HCT116 (cell line): ENCODE measurements around the gene ARHGEF11. TPM values are rescaled to one million over a fixed set of nuclear protein-coding genes. Genes with fewer than 3 reads are reported as not detected.

ENCODE experiments used
- ATAC-seq: fragments of 200-7000 bp; cut with Tn5 transposase; 2 replicates; pipeline ENCODE4 v1.9.1; 2020; ENCODE audit warnings: mild to moderate bottlenecking, moderate library complexity
- BruUV-seq: library from RNA; stranded (reverse); fragments of 400-500 nt; replicated peaks from 2 replicates; lab custom pipeline; 2021; lab: Mats Ljungman, UMichigan
- CTCF ChIA-PET: fragments of 300-600 bp; sonication (Branson Sonifier 250); formaldehyde crosslinking; loops from one replicate; lab custom pipeline; 2021; ENCODE audit warnings: antibody characterized with exemption; lab: Charles Lee
- POLR2A ChIA-PET: fragments of 300-600, 350-600 bp; sonication (Branson Sonifier 250); formaldehyde crosslinking; loops from one replicate; lab custom pipeline; 2021; ENCODE audit warnings: antibody characterized with exemption; lab: Charles Lee
- RAD21 ChIA-PET, 2 experiments: fragments of 300-600 bp; sonication (Branson Sonifier 250); formaldehyde crosslinking; loops; one replicate each; lab custom pipeline; 2023; ENCODE audit warnings: low total read pairs in 2 of 2; ENCODE audit not compliant: uncharacterized antibody in 2 of 2, unreplicated experiment in 2 of 2, low non-redundant PET in 1 of 2; lab: Charles Lee
- DNase-seq: peaks from one replicate; pipeline ENCODE4 v3.0.0-alpha.2; 2010; ENCODE audit warnings: low read depth, low spot score
- H2AFZ ChIP-seq: fragments of 200-600 bp; shearing (Covaris generic), sonication (generic); 2 replicates; pipeline ENCODE4 v1.6.1; 2017; ENCODE audit warnings: low read depth, mixed run types, mixed read lengths, antibody characterized with exemption, low read length; ENCODE audit not compliant: poor library complexity, severe bottlenecking
- H3K27ac ChIP-seq: 2 replicates; pipeline ENCODE4 v1.5.1; 2012; ENCODE audit warnings: low read depth, low read length
- H3K27me3 ChIP-seq: fragments of 200-600 bp; sonication (generic); 2 replicates; pipeline ENCODE4 v1.6.1; 2016; ENCODE audit warnings: mixed run types, low read length, mixed read lengths; ENCODE audit not compliant: insufficient read depth
- H3K36me3 ChIP-seq, 2 experiments: fragments of 200-500 bp in 1 of 2; fragments of 200-600 bp in 1 of 2; sonication (Bioruptor generic) in 1 of 2; sonication (generic) in 1 of 2; 2 replicates each; pipeline versions ENCODE4 v1.5.1 to v1.6.1; 2014 to 2016; ENCODE audit warnings: low read length in 2 of 2, inconsistent platforms in 1 of 2, mixed read lengths in 1 of 2, mixed run types in 1 of 2; ENCODE audit not compliant: insufficient read depth in 2 of 2, control insufficient read depth in 1 of 2
- H3K4me1 ChIP-seq, 2 experiments: fragments of 200-600 bp in 1 of 2; sonication (generic) in 1 of 2; 2 replicates each; pipeline versions ENCODE4 v1.5.1 to v1.6.1; 2012 to 2017; ENCODE audit warnings: low read length in 2 of 2, inconsistent platforms in 1 of 2, mild to moderate bottlenecking in 1 of 2, mixed read lengths in 1 of 2, mixed run types in 1 of 2, moderate library complexity in 1 of 2; ENCODE audit not compliant: insufficient read depth in 2 of 2, control insufficient read depth in 1 of 2
- H3K4me2 ChIP-seq: fragments of 200-600 bp; sonication (generic); 2 replicates; pipeline ENCODE4 v1.6.1; 2017; ENCODE audit warnings: mixed run types, low read length, mixed read lengths
- H3K4me3 ChIP-seq, 2 experiments: fragments of 200-600 bp in 1 of 2; sonication (generic) in 1 of 2; replicated peaks in 1 of 2; 2 replicates each; pipeline ENCODE4 v1.5.1; 2011 to 2016; ENCODE audit warnings: low read length in 2 of 2, control low read depth in 1 of 2, low read depth in 1 of 2, mild to moderate bottlenecking in 1 of 2, mixed read lengths in 1 of 2, mixed run types in 1 of 2
- H3K79me2 ChIP-seq: fragments of 200-600 bp; sonication (generic); 2 replicates; pipeline ENCODE4 v1.6.1; 2017; ENCODE audit warnings: mild to moderate bottlenecking, mixed run types, low read length, moderate library complexity, mixed read lengths; ENCODE audit not compliant: insufficient read depth
- H3K9ac ChIP-seq: fragments of 200-600 bp; sonication (generic); 2 replicates; pipeline ENCODE4 v1.6.1; 2016; ENCODE audit warnings: low read length, mixed read lengths
- H3K9me2 ChIP-seq: fragments of 200-600 bp; sonication (generic), shearing (Covaris generic); 2 replicates; pipeline ENCODE4 v1.6.1; 2017; ENCODE audit warnings: mixed run types, mild to moderate bottlenecking, moderate library complexity; ENCODE audit not compliant: insufficient read depth
- H3K9me3 ChIP-seq, 2 experiments: fragments of 200-500 bp in 1 of 2; fragments of 200-600 bp in 1 of 2; sonication (Bioruptor generic) in 1 of 2; sonication (generic) in 1 of 2; 2 replicates each; pipeline ENCODE4 v1.6.1; 2014 to 2017; ENCODE audit warnings: low read length in 2 of 2, mixed read lengths in 2 of 2, inconsistent platforms in 1 of 2, low read depth in 1 of 2, mild to moderate bottlenecking in 1 of 2, mixed run types in 1 of 2, moderate library complexity in 1 of 2; ENCODE audit not compliant: control insufficient read depth in 1 of 2, insufficient read depth in 1 of 2
- H4K20me1 ChIP-seq: fragments of 200-600 bp; sonication (generic), shearing (Covaris generic); 2 replicates; pipeline ENCODE4 v1.6.1; 2017; ENCODE audit warnings: mixed run types, mild to moderate bottlenecking, moderate library complexity; ENCODE audit not compliant: insufficient read depth
- CBX3 ChIP-seq: IDR thresholded peaks from 2 replicates; pipeline ENCODE4 v1.6.1; 2012; ENCODE audit warnings: low read depth
- CEBPB ChIP-seq: IDR thresholded peaks from 2 replicates; pipeline ENCODE4 v1.6.1; 2012; ENCODE audit warnings: low read depth
- ELF1 ChIP-seq: IDR thresholded peaks from 2 replicates; pipeline ENCODE4 v1.6.1; 2012; ENCODE audit warnings: low read depth, borderline replicate concordance
- EZH2 ChIP-seq: fragments of 200-600 bp; sonication (generic); IDR thresholded peaks from 2 replicates; pipeline ENCODE4 v1.6.1; 2017; ENCODE audit warnings: antibody characterized with exemption, mixed run types
- EZH2phosphoT487 ChIP-seq: fragments of 200-600 bp; IDR thresholded peaks from 2 replicates; pipeline ENCODE4 v1.6.1; 2018; ENCODE audit warnings: antibody characterized with exemption, borderline replicate concordance
- FOSL1 ChIP-seq: IDR thresholded peaks from 2 replicates; pipeline ENCODE4 v1.6.1; 2012; ENCODE audit warnings: low read depth
- POLR2A ChIP-seq: IDR thresholded peaks from 2 replicates; pipeline ENCODE4 v1.7.0; 2011; ENCODE audit warnings: borderline replicate concordance; ENCODE audit not compliant: insufficient read depth, insufficient read length; ENCODE audit errors: extremely low read depth
- RAD21 ChIP-seq: IDR thresholded peaks from 2 replicates; pipeline ENCODE4 v1.6.1; 2012; ENCODE audit warnings: low read depth, mild to moderate bottlenecking
- SIN3A ChIP-seq: IDR thresholded peaks from 2 replicates; pipeline ENCODE4 v1.6.1; 2012; ENCODE audit warnings: low read depth
- SP1 ChIP-seq: IDR thresholded peaks from 2 replicates; pipeline ENCODE4 v1.6.1; 2012; ENCODE audit warnings: low read depth
- SRF ChIP-seq: IDR thresholded peaks from 2 replicates; pipeline ENCODE4 v1.6.1; 2012; ENCODE audit warnings: low read depth
- intact Hi-C: fragments of 100-400 bp; cut with micrococcal nuclease; formaldehyde crosslinking; loops from 2 replicates; pipeline ENCODE4 v1.10.0; 2022
- total RNA-seq: library from RNA; stranded (reverse); gene quantifications from one replicate; pipeline ENCODE4 v1.2.1, GENCODE V29; 2021; ENCODE audit not compliant: unreplicated experiment
- TF ChIP-seq, protein P1 (sequence below), 3 experiments: fragments of 200-600 bp in 1 of 3; sonication (generic) in 1 of 3; IDR thresholded peaks in 2 of 3; conservative IDR thresholded peaks in 1 of 3; 2 replicates each; pipeline ENCODE4 v1.5.1; 2012 to 2017; ENCODE audit warnings: low read depth in 2 of 3, low read length in 2 of 3, antibody characterized with exemption in 1 of 3, borderline replicate concordance in 1 of 3, control low read depth in 1 of 3, mild to moderate bottlenecking in 1 of 3, mixed read lengths in 1 of 3, mixed run types in 1 of 3, moderate library complexity in 1 of 3; ENCODE audit not compliant: insufficient read depth in 1 of 3
- TF ChIP-seq, protein P2 (sequence below): IDR thresholded peaks from 2 replicates; pipeline ENCODE4 v1.6.1; 2011; ENCODE audit warnings: mild to moderate bottlenecking, low read length, moderate library complexity; ENCODE audit not compliant: insufficient replicate concordance; ENCODE audit errors: extremely low read depth

Gene ARHGEF11
- total RNA-seq, 1 experiment from 2014 or later = 28.9 TPM

GRCh38 chr1:156908541-156908940, 137.0 kb downstream of the ARHGEF11 start:
- Histone ChIP-seq H3K27me3 (no peaks in the 10 kb centered on the region), H3K4me1 (peaks cover 6 to 27% of the 10 kb centered on the region in 2 experiments; a peak in 3 of 4 replicates), H3K36me3 (peaks cover 0 to 4% of the 10 kb centered on the region in 2 experiments; a peak in 2 of 4 replicates), H3K4me3 (peak overlapping the region; percentile 75 to 91), H2AFZ (no peak overlapping the region), H3K9ac (peak overlapping the region; percentile 80), H3K9me2 (no peaks in the 10 kb centered on the region), H3K27ac (peak overlapping the region; percentile 61; the same call in 1 of the 2 replicates), H3K79me2 (no peaks in the 10 kb centered on the region), H3K4me2 (peak overlapping the region; percentile 85), H4K20me1 (no peaks in the 10 kb centered on the region), H3K9me3 (no peaks in the 10 kb centered on the region; a peak in 1 of 4 replicates)
- BruUV-seq = no TSS peak
- DNase-seq = no peak
- intact Hi-C loops = no loop called here
- CTCF ChIA-PET = no interaction called here
- no peak for TF ChIP-seq CEBPB
- TF ChIP-seq, protein P1, sequence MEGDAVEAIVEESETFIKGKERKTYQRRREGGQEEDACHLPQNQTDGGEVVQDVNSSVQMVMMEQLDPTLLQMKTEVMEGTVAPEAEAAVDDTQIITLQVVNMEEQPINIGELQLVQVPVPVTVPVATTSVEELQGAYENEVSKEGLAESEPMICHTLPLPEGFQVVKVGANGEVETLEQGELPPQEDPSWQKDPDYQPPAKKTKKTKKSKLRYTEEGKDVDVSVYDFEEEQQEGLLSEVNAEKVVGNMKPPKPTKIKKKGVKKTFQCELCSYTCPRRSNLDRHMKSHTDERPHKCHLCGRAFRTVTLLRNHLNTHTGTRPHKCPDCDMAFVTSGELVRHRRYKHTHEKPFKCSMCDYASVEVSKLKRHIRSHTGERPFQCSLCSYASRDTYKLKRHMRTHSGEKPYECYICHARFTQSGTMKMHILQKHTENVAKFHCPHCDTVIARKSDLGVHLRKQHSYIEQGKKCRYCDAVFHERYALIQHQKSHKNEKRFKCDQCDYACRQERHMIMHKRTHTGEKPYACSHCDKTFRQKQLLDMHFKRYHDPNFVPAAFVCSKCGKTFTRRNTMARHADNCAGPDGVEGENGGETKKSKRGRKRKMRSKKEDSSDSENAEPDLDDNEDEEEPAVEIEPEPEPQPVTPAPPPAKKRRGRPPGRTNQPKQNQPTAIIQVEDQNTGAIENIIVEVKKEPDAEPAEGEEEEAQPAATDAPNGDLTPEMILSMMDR (IDR thresholded peaks at IDR 0.05 in 2 of 3, conservative IDR thresholded peaks at IDR 0.05 in 1 of 3; ENCODE audit: borderline replicate concordance in 1 of 3, insufficient read depth in 1 of 3, low read depth in 2 of 3, low read length in 2 of 3) = no peak
- ATAC-seq = no peak
- RAD21 ChIA-PET = no interaction called here
- POLR2A ChIA-PET = no interaction called here

GRCh38 chr1:156906206-156906906, 139.2 kb downstream of the ARHGEF11 start:
- RAD21 ChIA-PET = no interaction called here
- no peak for DNase-seq
- no peaks in the 10 kb centered on the region for H3K36me3 ChIP-seq
- BruUV-seq = no TSS peak
- no peak for ATAC-seq
- intact Hi-C loops = no loop called here
- peaks cover 6 to 27% of the 10 kb centered on the region in 2 experiments; a peak in 3 of 4 replicates for H3K4me1 ChIP-seq
- peak overlapping the region; percentile 85 for H3K4me2 ChIP-seq
- peak overlapping the region; percentile 80 for H3K9ac ChIP-seq
- POLR2A ChIA-PET = no interaction called here
- no peak overlapping the region for H3K4me3 ChIP-seq
- no peak overlapping the region for H2AFZ ChIP-seq
- H3K9me3 ChIP-seq = no peaks in the 10 kb centered on the region; a peak in 1 of 4 replicates
- H3K9me2 ChIP-seq = no peaks in the 10 kb centered on the region
- no peaks in the 10 kb centered on the region for H4K20me1 ChIP-seq
- CTCF ChIA-PET = no interaction called here
- no peaks in the 10 kb centered on the region for H3K27me3 ChIP-seq
- peak overlapping the region; percentile 61 for H3K27ac ChIP-seq
- no peaks in the 10 kb centered on the region for H3K79me2 ChIP-seq
- TF ChIP-seq ELF1 (no peak), EZH2 (no peak), FOSL1 (no peak), SIN3A (no peak), CBX3 (no peak), SRF (no peak), EZH2phosphoT487 (no peak), SP1 (no peak), POLR2A (no peak), RAD21 (no peak)
- TF ChIP-seq, protein P2, sequence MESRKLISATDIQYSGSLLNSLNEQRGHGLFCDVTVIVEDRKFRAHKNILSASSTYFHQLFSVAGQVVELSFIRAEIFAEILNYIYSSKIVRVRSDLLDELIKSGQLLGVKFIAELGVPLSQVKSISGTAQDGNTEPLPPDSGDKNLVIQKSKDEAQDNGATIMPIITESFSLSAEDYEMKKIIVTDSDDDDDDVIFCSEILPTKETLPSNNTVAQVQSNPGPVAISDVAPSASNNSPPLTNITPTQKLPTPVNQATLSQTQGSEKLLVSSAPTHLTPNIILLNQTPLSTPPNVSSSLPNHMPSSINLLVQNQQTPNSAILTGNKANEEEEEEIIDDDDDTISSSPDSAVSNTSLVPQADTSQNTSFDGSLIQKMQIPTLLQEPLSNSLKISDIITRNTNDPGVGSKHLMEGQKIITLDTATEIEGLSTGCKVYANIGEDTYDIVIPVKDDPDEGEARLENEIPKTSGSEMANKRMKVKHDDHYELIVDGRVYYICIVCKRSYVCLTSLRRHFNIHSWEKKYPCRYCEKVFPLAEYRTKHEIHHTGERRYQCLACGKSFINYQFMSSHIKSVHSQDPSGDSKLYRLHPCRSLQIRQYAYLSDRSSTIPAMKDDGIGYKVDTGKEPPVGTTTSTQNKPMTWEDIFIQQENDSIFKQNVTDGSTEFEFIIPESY = no peak
- TF ChIP-seq, protein P1 (IDR thresholded peaks at IDR 0.05 in 2 of 3, conservative IDR thresholded peaks at IDR 0.05 in 1 of 3; ENCODE audit: borderline replicate concordance in 1 of 3, insufficient read depth in 1 of 3, low read depth in 2 of 3, low read length in 2 of 3) = no peak
